Endothelial cell of umbilical vein (primary cell): ENCODE data around the gene NUDT22. TPM values are rescaled to one million over a fixed set of nuclear protein-coding genes. Genes with fewer than 3 reads are reported as not detected.

Experiments
- BruUV-seq: library from RNA; stranded (reverse); fragments of 400-500 nt; replicated peaks from 2 replicates; lab custom pipeline; 2021; lab: Mats Ljungman, UMichigan
- CTCF ChIA-PET: fragments of 300-600, 350-600 bp; sonication (Branson Sonifier 250); formaldehyde crosslinking; loops from one replicate; lab custom pipeline; 2021; ENCODE audit warnings: antibody characterized with exemption, inconsistent platforms; lab: Charles Lee
- POLR2A ChIA-PET: fragments of 300-600, 350-600 bp; sonication (Branson Sonifier 250); formaldehyde crosslinking; loops from one replicate; lab custom pipeline; 2021; ENCODE audit warnings: antibody characterized with exemption, inconsistent platforms; lab: Charles Lee
- DNase-seq: peaks from one replicate; pipeline ENCODE4 v3.0.0-alpha.2; 2011; ENCODE audit warnings: low read depth, low spot score
- FAIRE-seq: peaks from 2 replicates; lab custom pipeline; 2011; peaks lifted over from hg19 to GRCh38; lab: Jason Lieb, UNC
- H2AFZ ChIP-seq: 2 replicates; pipeline ENCODE4 v1.6.0; 2012; ENCODE audit warnings: low read depth, low read length, control low read depth, inconsistent platforms
- H3K27ac ChIP-seq: 2 replicates; pipeline ENCODE4 v1.5.1; 2011; ENCODE audit warnings: low read depth, mild to moderate bottlenecking, control low read depth, low read length, moderate library complexity; ENCODE audit not compliant: insufficient read depth
- H3K27me3 ChIP-seq, 2 experiments: 2 replicates each; pipeline versions ENCODE4 v1.6.0 to v1.6.1; 2011; ENCODE audit warnings: low read length in 2 of 2, mixed read lengths in 1 of 2; ENCODE audit not compliant: control insufficient read depth in 2 of 2, insufficient read depth in 2 of 2
- H3K36me3 ChIP-seq, 2 experiments: 2 replicates in 1 of 2; 3 replicates in 1 of 2; pipeline ENCODE4 v1.5.1; 2011; ENCODE audit warnings: low read length in 2 of 2, mild to moderate bottlenecking in 1 of 2, moderate library complexity in 1 of 2; ENCODE audit not compliant: control insufficient read depth in 2 of 2, insufficient read depth in 2 of 2; ENCODE audit errors: extremely low read depth in 1 of 2
- H3K4me1 ChIP-seq: 3 replicates; pipeline ENCODE4 v1.5.1; 2011; ENCODE audit warnings: mild to moderate bottlenecking, low read length; ENCODE audit not compliant: control insufficient read depth, insufficient read depth; ENCODE audit errors: extremely low read depth
- H3K4me2 ChIP-seq: 2 replicates; pipeline ENCODE4 v1.6.1; 2011; ENCODE audit warnings: low read length, control low read depth, mixed read lengths; ENCODE audit not compliant: insufficient read depth
- H3K4me3 ChIP-seq, 3 experiments: fragments of 200-600 bp in 1 of 3; sonication (generic), shearing (Covaris generic) in 1 of 3; replicated peaks in 1 of 3; 2 replicates each; pipeline ENCODE4 v1.5.1; 2011 to 2016; ENCODE audit warnings: control low read depth in 3 of 3, low read length in 3 of 3, mild to moderate bottlenecking in 2 of 3, inconsistent platforms in 1 of 3, low read depth in 1 of 3, moderate library complexity in 1 of 3; ENCODE audit not compliant: insufficient read depth in 1 of 3
- H3K79me2 ChIP-seq: 2 replicates; pipeline ENCODE4 v1.6.0; 2012; ENCODE audit warnings: low read length, inconsistent platforms; ENCODE audit not compliant: control insufficient read depth, insufficient read depth
- H3K9ac ChIP-seq: replicated peaks from 2 replicates; pipeline ENCODE3; 2011; ENCODE audit warnings: low read length, control low read depth; ENCODE audit not compliant: insufficient read depth; ENCODE audit errors: extremely low read depth
- H3K9me1 ChIP-seq: replicated peaks from 3 replicates; pipeline ENCODE4 v1.6.0; 2011; ENCODE audit warnings: mild to moderate bottlenecking, low read length; ENCODE audit not compliant: control insufficient read depth, insufficient read depth; ENCODE audit errors: extremely low read depth
- H3K9me3 ChIP-seq: replicated peaks from 2 replicates; pipeline ENCODE4 v1.5.1; 2012; ENCODE audit warnings: low read length, inconsistent platforms; ENCODE audit not compliant: control insufficient read depth, insufficient read depth
- H4K20me1 ChIP-seq: replicated peaks from 2 replicates; pipeline ENCODE3; 2011; ENCODE audit warnings: mild to moderate bottlenecking, low read length; ENCODE audit not compliant: control insufficient read depth, insufficient read depth; ENCODE audit errors: extremely low read depth
- EZH2 ChIP-seq: IDR thresholded peaks from 2 replicates; pipeline ENCODE4 v1.6.1; 2012; ENCODE audit warnings: borderline replicate concordance, low read depth, mild to moderate bottlenecking, moderate library complexity, low read length, inconsistent platforms; ENCODE audit not compliant: severe bottlenecking
- FOS ChIP-seq: IDR thresholded peaks from 2 replicates; pipeline ENCODE4 v1.6.1; 2011; ENCODE audit warnings: mild to moderate bottlenecking, low read length, moderate library complexity, borderline replicate concordance; ENCODE audit not compliant: insufficient read depth
- GATA2 ChIP-seq: IDR thresholded peaks from 2 replicates; pipeline ENCODE4 v1.7.0; 2011; ENCODE audit warnings: low read depth, mild to moderate bottlenecking, moderate library complexity, mixed read lengths, low read length; ENCODE audit not compliant: insufficient read length, insufficient read depth
- JUN ChIP-seq: IDR thresholded peaks from 2 replicates; pipeline ENCODE4 v1.6.1; 2011; ENCODE audit warnings: borderline replicate concordance, low read depth; ENCODE audit not compliant: insufficient read length, insufficient read depth
- MYC ChIP-seq: IDR thresholded peaks from one replicate; pipeline ENCODE4 v1.6.1; 2011; ENCODE audit warnings: mild to moderate bottlenecking, low read depth, low read length
- POLR2A ChIP-seq: IDR thresholded peaks from 2 replicates; pipeline ENCODE4 v1.6.1; 2012; ENCODE audit warnings: low read depth, mild to moderate bottlenecking, control low read depth, low read length
- POLR2AphosphoS5 ChIP-seq: IDR thresholded peaks from 2 replicates; pipeline ENCODE4 v1.6.1; 2012; ENCODE audit warnings: low read depth, mild to moderate bottlenecking, control low read depth, low read length, moderate library complexity; ENCODE audit not compliant: insufficient read depth
- dilution Hi-C: fragments of 300-500 bp; cut with MboI; formaldehyde crosslinking; loops from one replicate; pipeline ENCODE4 v1.15.0; 2019; ENCODE audit warnings: low sequenced_read_pairs; ENCODE audit not compliant: extremely low pct_ligation_motif_present
- intact Hi-C: fragments of 100-400 bp; cut with micrococcal nuclease; formaldehyde crosslinking; loops from one replicate; pipeline ENCODE4 v1.10.0; 2022
- polyA plus RNA-seq, 4 experiments: library from polyadenylated mRNA; depleted of rRNA in 3 of 4; stranded (reverse) in 3 of 4; unstranded in 1 of 4; fragments of >200 nt; gene quantifications; 2 replicates each; pipeline versions ENCODE4 v1.2.1 to v1.2.3, GENCODE V29; 2011 to 2012; ENCODE audit warnings: missing spikeins in 1 of 4
- total RNA-seq: library from RNA; stranded (reverse); gene quantifications from 2 replicates; pipeline ENCODE4 v1.2.3, GENCODE V29; 2021
- TF ChIP-seq, protein P1 (sequence below), 2 donors: IDR thresholded peaks; 1 replicate in 1 of 2; 2 replicates in 1 of 2; pipeline ENCODE4 v1.5.1; 2011; ENCODE audit warnings: low read length in 2 of 2, mild to moderate bottlenecking in 2 of 2, moderate library complexity in 2 of 2, control low read depth in 1 of 2, inconsistent platforms in 1 of 2, low read depth in 1 of 2; ENCODE audit not compliant: insufficient read depth in 1 of 2; ENCODE audit errors: extremely low read depth in 1 of 2
- TF ChIP-seq, protein P2 (sequence below): IDR thresholded peaks from 2 replicates; pipeline ENCODE4 v1.6.1; 2011; ENCODE audit not compliant: insufficient read depth, insufficient read length

Gene NUDT22
- total and polyA plus RNA-seq, 2 donors (not counting 3 experiments of a cell fraction or from before 2014, with no cell fraction given), result 37.8 to 54.8 TPM

DNA sequence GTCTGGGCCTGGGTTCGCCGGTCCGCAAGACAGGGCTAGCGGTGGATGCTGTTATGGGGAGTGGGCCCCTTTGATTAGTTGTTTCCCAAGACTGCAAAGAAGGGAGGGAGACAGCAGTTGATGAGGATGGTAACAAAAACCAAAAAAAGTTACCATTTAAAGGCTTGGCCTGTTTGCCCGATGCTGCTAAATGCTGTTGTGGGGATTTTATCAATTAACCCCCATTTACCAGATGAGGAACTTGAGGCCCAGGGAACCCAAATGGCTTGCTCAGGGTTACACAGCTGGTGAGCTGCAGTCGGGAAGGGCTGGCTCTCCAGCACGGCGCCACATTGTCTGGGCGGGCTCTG is 3.4 kb upstream of the NUDT22 start:
- no peak overlapping the region for H2AFZ ChIP-seq
- no peak overlapping the region for H3K9ac ChIP-seq
- FAIRE-seq, result no peak
- dilution Hi-C loops, result no loop called here
- H3K4me1 ChIP-seq, result peaks cover 13% of the 10 kb centered on the region
- POLR2A ChIA-PET, result no interaction called here
- no peak overlapping the region for H3K4me3 ChIP-seq
- DNase-seq, result no peak
- peaks cover 8% of the 10 kb centered on the region for H3K79me2 ChIP-seq
- no peaks in the 10 kb centered on the region for H3K9me3 ChIP-seq
- intact Hi-C loops, result no loop called here
- H3K36me3 ChIP-seq, result peaks cover 0 to 6% of the 10 kb centered on the region in 2 experiments
- CTCF ChIA-PET, result no interaction called here
- TF ChIP-seq FOS, result no peak
- TF ChIP-seq, protein P1, sequence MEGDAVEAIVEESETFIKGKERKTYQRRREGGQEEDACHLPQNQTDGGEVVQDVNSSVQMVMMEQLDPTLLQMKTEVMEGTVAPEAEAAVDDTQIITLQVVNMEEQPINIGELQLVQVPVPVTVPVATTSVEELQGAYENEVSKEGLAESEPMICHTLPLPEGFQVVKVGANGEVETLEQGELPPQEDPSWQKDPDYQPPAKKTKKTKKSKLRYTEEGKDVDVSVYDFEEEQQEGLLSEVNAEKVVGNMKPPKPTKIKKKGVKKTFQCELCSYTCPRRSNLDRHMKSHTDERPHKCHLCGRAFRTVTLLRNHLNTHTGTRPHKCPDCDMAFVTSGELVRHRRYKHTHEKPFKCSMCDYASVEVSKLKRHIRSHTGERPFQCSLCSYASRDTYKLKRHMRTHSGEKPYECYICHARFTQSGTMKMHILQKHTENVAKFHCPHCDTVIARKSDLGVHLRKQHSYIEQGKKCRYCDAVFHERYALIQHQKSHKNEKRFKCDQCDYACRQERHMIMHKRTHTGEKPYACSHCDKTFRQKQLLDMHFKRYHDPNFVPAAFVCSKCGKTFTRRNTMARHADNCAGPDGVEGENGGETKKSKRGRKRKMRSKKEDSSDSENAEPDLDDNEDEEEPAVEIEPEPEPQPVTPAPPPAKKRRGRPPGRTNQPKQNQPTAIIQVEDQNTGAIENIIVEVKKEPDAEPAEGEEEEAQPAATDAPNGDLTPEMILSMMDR (IDR thresholded peaks at IDR 0.05; ENCODE audit: extremely low read depth in 1 of 2, insufficient read depth in 1 of 2, low read depth in 1 of 2, low read length in 2 of 2), result no peak
- no peak for TF ChIP-seq MYC
- no peak for TF ChIP-seq POLR2A
- no peak for TF ChIP-seq EZH2
- no peak for TF ChIP-seq JUN
- no peak for TF ChIP-seq POLR2AphosphoS5
- TF ChIP-seq, protein P2, sequence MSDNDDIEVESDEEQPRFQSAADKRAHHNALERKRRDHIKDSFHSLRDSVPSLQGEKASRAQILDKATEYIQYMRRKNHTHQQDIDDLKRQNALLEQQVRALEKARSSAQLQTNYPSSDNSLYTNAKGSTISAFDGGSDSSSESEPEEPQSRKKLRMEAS, result no peak
- TF ChIP-seq GATA2, result no peak
- no peak overlapping the region for H3K27ac ChIP-seq
- no peaks in the 10 kb centered on the region for H4K20me1 ChIP-seq
- no TSS peak for BruUV-seq
- no peak overlapping the region for H3K4me2 ChIP-seq
- H3K9me1 ChIP-seq, result no peaks in the 10 kb centered on the region
- H3K27me3 ChIP-seq, result no peaks in the 10 kb centered on the region
